ENCODE measurements around the gene HDGFL3. TPM values are rescaled to one million over a fixed set of nuclear protein-coding genes. Genes with fewer than 3 reads are reported as not detected.

HDGFL3 gene
- total and polyA plus RNA-seq, 2 experiments from 2014 or later = 68.8 to 164 TPM

- TF ChIP-seq, protein P1, sequence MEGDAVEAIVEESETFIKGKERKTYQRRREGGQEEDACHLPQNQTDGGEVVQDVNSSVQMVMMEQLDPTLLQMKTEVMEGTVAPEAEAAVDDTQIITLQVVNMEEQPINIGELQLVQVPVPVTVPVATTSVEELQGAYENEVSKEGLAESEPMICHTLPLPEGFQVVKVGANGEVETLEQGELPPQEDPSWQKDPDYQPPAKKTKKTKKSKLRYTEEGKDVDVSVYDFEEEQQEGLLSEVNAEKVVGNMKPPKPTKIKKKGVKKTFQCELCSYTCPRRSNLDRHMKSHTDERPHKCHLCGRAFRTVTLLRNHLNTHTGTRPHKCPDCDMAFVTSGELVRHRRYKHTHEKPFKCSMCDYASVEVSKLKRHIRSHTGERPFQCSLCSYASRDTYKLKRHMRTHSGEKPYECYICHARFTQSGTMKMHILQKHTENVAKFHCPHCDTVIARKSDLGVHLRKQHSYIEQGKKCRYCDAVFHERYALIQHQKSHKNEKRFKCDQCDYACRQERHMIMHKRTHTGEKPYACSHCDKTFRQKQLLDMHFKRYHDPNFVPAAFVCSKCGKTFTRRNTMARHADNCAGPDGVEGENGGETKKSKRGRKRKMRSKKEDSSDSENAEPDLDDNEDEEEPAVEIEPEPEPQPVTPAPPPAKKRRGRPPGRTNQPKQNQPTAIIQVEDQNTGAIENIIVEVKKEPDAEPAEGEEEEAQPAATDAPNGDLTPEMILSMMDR (IDR thresholded peaks at IDR 0.05; ENCODE audit: low read depth, low read length) = no peak
- no peaks in the 10 kb centered on the region for H3K36me3 ChIP-seq
- no peaks in the 10 kb centered on the region for H3K4me1 ChIP-seq (ENCODE audit: low read depth)
- no peaks in the 10 kb centered on the region for H3K27me3 ChIP-seq
- no peaks in the 10 kb centered on the region for H3K9me3 ChIP-seq (ENCODE audit: low read depth)
- H3K4me3 ChIP-seq = no peak overlapping the region
- DNase-seq (ENCODE audit: low read depth in 1 of 2, low spot score in 1 of 2) = no peak
- no peak overlapping the region for H3K27ac ChIP-seq
Measured at GRCh38 chr15:83194528-83194927, 13.1 kb downstream of the HDGFL3 start.

- TF ChIP-seq, protein P1 (IDR thresholded peaks at IDR 0.05; ENCODE audit: low read depth, low read length) = no peak
- H3K4me3 ChIP-seq = no peak overlapping the region
- DNase-seq (ENCODE audit: low read depth in 1 of 2, low spot score in 1 of 2) = no peak
- no peak overlapping the region for H3K27ac ChIP-seq
- H3K36me3 ChIP-seq = no peaks in the 10 kb centered on the region
- H3K4me1 ChIP-seq (ENCODE audit: low read depth) = no peaks in the 10 kb centered on the region
- no peaks in the 10 kb centered on the region for H3K27me3 ChIP-seq
- no peaks in the 10 kb centered on the region for H3K9me3 ChIP-seq (ENCODE audit: low read depth)
Measured at GRCh38 chr15:83193721-83194120, 13.9 kb downstream of the HDGFL3 start.

- H3K36me3 ChIP-seq = no peaks in the 10 kb centered on the region
- no peaks in the 10 kb centered on the region for H3K27me3 ChIP-seq
- peak overlapping the region; percentile 45 for H3K27ac ChIP-seq
- no peaks in the 10 kb centered on the region for H3K9me3 ChIP-seq (ENCODE audit: low read depth)
- no peak overlapping the region for H3K4me3 ChIP-seq
- H3K4me1 ChIP-seq (ENCODE audit: low read depth) = no peaks in the 10 kb centered on the region
- DNase-seq (ENCODE audit: low read depth in 1 of 2, low spot score in 1 of 2) = peak in 1 of 2 donors; percentile 21
- TF ChIP-seq, protein P1 (IDR thresholded peaks at IDR 0.05; ENCODE audit: low read depth, low read length) = no peak
Measured at GRCh38 chr15:83192742-83193141, 14.9 kb downstream of the HDGFL3 start.

DNA sequence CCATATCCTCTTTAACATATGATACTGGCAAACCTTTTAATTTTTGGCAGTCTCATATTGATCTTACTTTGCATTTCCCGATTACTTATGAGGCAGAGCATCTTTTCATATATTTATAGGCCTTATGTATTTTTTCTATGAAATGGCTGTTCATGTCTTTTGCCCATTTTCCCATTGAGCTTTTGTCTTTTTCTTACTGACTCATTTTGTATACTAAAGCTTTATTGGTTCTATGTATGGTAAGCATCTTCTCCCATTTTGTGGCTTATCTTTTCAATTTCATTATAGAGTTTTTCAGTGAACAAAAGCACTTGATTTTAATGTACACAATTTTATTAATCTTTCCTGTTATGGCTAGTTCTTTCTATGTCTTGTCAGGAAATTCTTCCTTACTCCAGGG, 17.2 kb downstream of the HDGFL3 start:
- H3K36me3 ChIP-seq = no peaks in the 10 kb centered on the region
- no peak overlapping the region for H3K4me3 ChIP-seq
- H3K9me3 ChIP-seq (ENCODE audit: low read depth) = no peaks in the 10 kb centered on the region
- no peaks in the 10 kb centered on the region for H3K4me1 ChIP-seq (ENCODE audit: low read depth)
- no peak for DNase-seq (ENCODE audit: low read depth in 1 of 2, low spot score in 1 of 2)
- TF ChIP-seq, protein P1 (IDR thresholded peaks at IDR 0.05; ENCODE audit: low read depth, low read length) = no peak
- no peaks in the 10 kb centered on the region for H3K27me3 ChIP-seq
- no peak overlapping the region for H3K27ac ChIP-seq

- H3K4me3 ChIP-seq = no peak overlapping the region
- H3K4me1 ChIP-seq (ENCODE audit: low read depth) = no peaks in the 10 kb centered on the region
- H3K27me3 ChIP-seq = no peaks in the 10 kb centered on the region
- TF ChIP-seq, protein P1 (IDR thresholded peaks at IDR 0.05; ENCODE audit: low read depth, low read length) = no peak
- H3K36me3 ChIP-seq = no peaks in the 10 kb centered on the region
- no peak for DNase-seq (ENCODE audit: low read depth in 1 of 2, low spot score in 1 of 2)
- no peaks in the 10 kb centered on the region for H3K9me3 ChIP-seq (ENCODE audit: low read depth)
- no peak overlapping the region for H3K27ac ChIP-seq
Measured at GRCh38 chr15:83185561-83185960, 22.1 kb downstream of the HDGFL3 start.

- Histone ChIP-seq H3K27ac (peak overlapping the region; percentile 53), H3K4me3 (no peak overlapping the region), H3K27me3 (no peaks in the 10 kb centered on the region), H3K9me3 (ENCODE audit: low read depth) (no peaks in the 10 kb centered on the region), H3K4me1 (ENCODE audit: low read depth) (peaks cover 17% of the 10 kb centered on the region), H3K36me3 (no peaks in the 10 kb centered on the region)
- DNase-seq (ENCODE audit: low read depth in 1 of 2, low spot score in 1 of 2) = peak in 1 of 2 donors; percentile 2
- TF ChIP-seq, protein P1 (IDR thresholded peaks at IDR 0.05; ENCODE audit: low read depth, low read length) = no peak
Measured at GRCh38 chr15:83178869-83179325, 28.7 kb downstream of the HDGFL3 start.

All from cardiac muscle cell (in vitro differentiated cells and primary cell).